22Rv1 (cell line): ENCODE results near the gene KCNJ5.

Source experiments
- CTCF ChIP-seq: fragments of 450-650 bp; IDR thresholded peaks from 2 replicates; pipeline ENCODE4 v1.5.1; 2017; ENCODE audit warnings: mild to moderate bottlenecking
- ZFX ChIP-seq: fragments of 450-650 bp; IDR thresholded peaks from 2 replicates; pipeline ENCODE4 v1.6.1; 2017; ENCODE audit warnings: antibody characterized with exemption, borderline replicate concordance

- TF ChIP-seq CTCF (no peak), ZFX (no peak)
These were observed 11.3 kb upstream of the KCNJ5 start for GRCh38 chr11:128879817-128880216.
